HCT116 (cell line): ENCODE measurements around the gene MON2. TPM values are rescaled to one million over a fixed set of nuclear protein-coding genes. Genes with fewer than 3 reads are reported as not detected.

Source experiments
- ATAC-seq: fragments of 200-7000 bp; cut with Tn5 transposase; 2 replicates; pipeline ENCODE4 v1.9.1; 2020; ENCODE audit warnings: mild to moderate bottlenecking, moderate library complexity
- BruUV-seq: library from RNA; stranded (reverse); fragments of 400-500 nt; replicated peaks from 2 replicates; lab custom pipeline; 2021; lab: Mats Ljungman, UMichigan
- CTCF ChIA-PET: fragments of 300-600 bp; sonication (Branson Sonifier 250); formaldehyde crosslinking; loops from one replicate; lab custom pipeline; 2021; ENCODE audit warnings: antibody characterized with exemption; lab: Charles Lee
- POLR2A ChIA-PET: fragments of 300-600, 350-600 bp; sonication (Branson Sonifier 250); formaldehyde crosslinking; loops from one replicate; lab custom pipeline; 2021; ENCODE audit warnings: antibody characterized with exemption; lab: Charles Lee
- RAD21 ChIA-PET, 2 experiments: fragments of 300-600 bp; sonication (Branson Sonifier 250); formaldehyde crosslinking; loops; one replicate each; lab custom pipeline; 2023; ENCODE audit warnings: low total read pairs in 2 of 2; ENCODE audit not compliant: uncharacterized antibody in 2 of 2, unreplicated experiment in 2 of 2, low non-redundant PET in 1 of 2; lab: Charles Lee
- DNase-seq: peaks from one replicate; pipeline ENCODE4 v3.0.0-alpha.2; 2010; ENCODE audit warnings: low read depth, low spot score
- H2AFZ ChIP-seq: fragments of 200-600 bp; shearing (Covaris generic), sonication (generic); 2 replicates; pipeline ENCODE4 v1.6.1; 2017; ENCODE audit warnings: low read depth, mixed run types, mixed read lengths, antibody characterized with exemption, low read length; ENCODE audit not compliant: poor library complexity, severe bottlenecking
- H3K27ac ChIP-seq: 2 replicates; pipeline ENCODE4 v1.5.1; 2012; ENCODE audit warnings: low read depth, low read length
- H3K27me3 ChIP-seq: fragments of 200-600 bp; sonication (generic); 2 replicates; pipeline ENCODE4 v1.6.1; 2016; ENCODE audit warnings: mixed run types, low read length, mixed read lengths; ENCODE audit not compliant: insufficient read depth
- H3K36me3 ChIP-seq, 2 experiments: fragments of 200-500 bp in 1 of 2; fragments of 200-600 bp in 1 of 2; sonication (Bioruptor generic) in 1 of 2; sonication (generic) in 1 of 2; 2 replicates each; pipeline versions ENCODE4 v1.5.1 to v1.6.1; 2014 to 2016; ENCODE audit warnings: low read length in 2 of 2, inconsistent platforms in 1 of 2, mixed read lengths in 1 of 2, mixed run types in 1 of 2; ENCODE audit not compliant: insufficient read depth in 2 of 2, control insufficient read depth in 1 of 2
- H3K4me1 ChIP-seq, 2 experiments: fragments of 200-600 bp in 1 of 2; sonication (generic) in 1 of 2; 2 replicates each; pipeline versions ENCODE4 v1.5.1 to v1.6.1; 2012 to 2017; ENCODE audit warnings: low read length in 2 of 2, inconsistent platforms in 1 of 2, mild to moderate bottlenecking in 1 of 2, mixed read lengths in 1 of 2, mixed run types in 1 of 2, moderate library complexity in 1 of 2; ENCODE audit not compliant: insufficient read depth in 2 of 2, control insufficient read depth in 1 of 2
- H3K4me2 ChIP-seq: fragments of 200-600 bp; sonication (generic); 2 replicates; pipeline ENCODE4 v1.6.1; 2017; ENCODE audit warnings: mixed run types, low read length, mixed read lengths
- H3K4me3 ChIP-seq, 2 experiments: fragments of 200-600 bp in 1 of 2; sonication (generic) in 1 of 2; replicated peaks in 1 of 2; 2 replicates each; pipeline ENCODE4 v1.5.1; 2011 to 2016; ENCODE audit warnings: low read length in 2 of 2, control low read depth in 1 of 2, low read depth in 1 of 2, mild to moderate bottlenecking in 1 of 2, mixed read lengths in 1 of 2, mixed run types in 1 of 2
- H3K79me2 ChIP-seq: fragments of 200-600 bp; sonication (generic); 2 replicates; pipeline ENCODE4 v1.6.1; 2017; ENCODE audit warnings: mild to moderate bottlenecking, mixed run types, low read length, moderate library complexity, mixed read lengths; ENCODE audit not compliant: insufficient read depth
- H3K9ac ChIP-seq: fragments of 200-600 bp; sonication (generic); 2 replicates; pipeline ENCODE4 v1.6.1; 2016; ENCODE audit warnings: low read length, mixed read lengths
- H3K9me2 ChIP-seq: fragments of 200-600 bp; sonication (generic), shearing (Covaris generic); 2 replicates; pipeline ENCODE4 v1.6.1; 2017; ENCODE audit warnings: mixed run types, mild to moderate bottlenecking, moderate library complexity; ENCODE audit not compliant: insufficient read depth
- H3K9me3 ChIP-seq, 2 experiments: fragments of 200-500 bp in 1 of 2; fragments of 200-600 bp in 1 of 2; sonication (Bioruptor generic) in 1 of 2; sonication (generic) in 1 of 2; 2 replicates each; pipeline ENCODE4 v1.6.1; 2014 to 2017; ENCODE audit warnings: low read length in 2 of 2, mixed read lengths in 2 of 2, inconsistent platforms in 1 of 2, low read depth in 1 of 2, mild to moderate bottlenecking in 1 of 2, mixed run types in 1 of 2, moderate library complexity in 1 of 2; ENCODE audit not compliant: control insufficient read depth in 1 of 2, insufficient read depth in 1 of 2
- H4K20me1 ChIP-seq: fragments of 200-600 bp; sonication (generic), shearing (Covaris generic); 2 replicates; pipeline ENCODE4 v1.6.1; 2017; ENCODE audit warnings: mixed run types, mild to moderate bottlenecking, moderate library complexity; ENCODE audit not compliant: insufficient read depth
- ATF3 ChIP-seq: IDR thresholded peaks from 2 replicates; pipeline ENCODE4 v1.6.1; 2012
- CBX3 ChIP-seq: IDR thresholded peaks from 2 replicates; pipeline ENCODE4 v1.6.1; 2012; ENCODE audit warnings: low read depth
- CTCF ChIP-seq, 3 experiments: fragments of 200-600 bp in 1 of 3; sonication (generic) in 1 of 3; IDR thresholded peaks in 2 of 3; conservative IDR thresholded peaks in 1 of 3; 2 replicates each; pipeline ENCODE4 v1.5.1; 2012 to 2017; ENCODE audit warnings: low read depth in 2 of 3, low read length in 2 of 3, antibody characterized with exemption in 1 of 3, borderline replicate concordance in 1 of 3, control low read depth in 1 of 3, mild to moderate bottlenecking in 1 of 3, mixed read lengths in 1 of 3, mixed run types in 1 of 3, moderate library complexity in 1 of 3; ENCODE audit not compliant: insufficient read depth in 1 of 3
- EGR1 ChIP-seq: IDR thresholded peaks from 2 replicates; pipeline ENCODE4 v1.6.1; 2012; ENCODE audit warnings: low read depth
- ELF1 ChIP-seq: IDR thresholded peaks from 2 replicates; pipeline ENCODE4 v1.6.1; 2012; ENCODE audit warnings: low read depth, borderline replicate concordance
- EZH2 ChIP-seq: fragments of 200-600 bp; sonication (generic); IDR thresholded peaks from 2 replicates; pipeline ENCODE4 v1.6.1; 2017; ENCODE audit warnings: antibody characterized with exemption, mixed run types
- EZH2phosphoT487 ChIP-seq: fragments of 200-600 bp; IDR thresholded peaks from 2 replicates; pipeline ENCODE4 v1.6.1; 2018; ENCODE audit warnings: antibody characterized with exemption, borderline replicate concordance
- JUND ChIP-seq: IDR thresholded peaks from 2 replicates; pipeline ENCODE4 v1.6.1; 2012
- POLR2A ChIP-seq: IDR thresholded peaks from 2 replicates; pipeline ENCODE4 v1.7.0; 2011; ENCODE audit warnings: borderline replicate concordance; ENCODE audit not compliant: insufficient read depth, insufficient read length; ENCODE audit errors: extremely low read depth
- RAD21 ChIP-seq: IDR thresholded peaks from 2 replicates; pipeline ENCODE4 v1.6.1; 2012; ENCODE audit warnings: low read depth, mild to moderate bottlenecking
- SIN3A ChIP-seq: IDR thresholded peaks from 2 replicates; pipeline ENCODE4 v1.6.1; 2012; ENCODE audit warnings: low read depth
- TCF7L2 ChIP-seq: IDR thresholded peaks from 2 replicates; pipeline ENCODE4 v1.7.0; 2011; ENCODE audit warnings: borderline replicate concordance, inconsistent platforms; ENCODE audit not compliant: insufficient read depth, insufficient read length; ENCODE audit errors: extremely low read depth
- ZFX ChIP-seq: fragments of 450-650 bp; IDR thresholded peaks from 2 replicates; pipeline ENCODE4 v1.6.1; 2017
- ZNF274 ChIP-seq: fragments of 200-500 bp; sonication (Bioruptor generic); IDR thresholded peaks from 2 replicates; pipeline ENCODE4 v1.6.1; 2014; ENCODE audit warnings: mild to moderate bottlenecking, low read depth, low read length, inconsistent platforms
- intact Hi-C: fragments of 100-400 bp; cut with micrococcal nuclease; formaldehyde crosslinking; loops from 2 replicates; pipeline ENCODE4 v1.10.0; 2022
- total RNA-seq: library from RNA; stranded (reverse); gene quantifications from one replicate; pipeline ENCODE4 v1.2.1, GENCODE V29; 2021; ENCODE audit not compliant: unreplicated experiment
- TF ChIP-seq, protein P1 (sequence below): IDR thresholded peaks from 2 replicates; pipeline ENCODE4 v1.6.1; 2012

Gene MON2
- total RNA-seq, 1 experiment from 2014 or later, result 30.7 TPM

GRCh38 chr12:62629971-62630739 lies 163.5 kb downstream of the MON2 start:
- BruUV-seq, result no TSS peak
- ChIA-PET POLR2A (no interaction called here), RAD21 (no interaction called here), CTCF (no interaction called here)
- Histone ChIP-seq H3K4me1 (no peaks in the 10 kb centered on the region), H2AFZ (no peak overlapping the region), H3K36me3 (no peaks in the 10 kb centered on the region), H4K20me1 (no peaks in the 10 kb centered on the region), H3K9me3 (no peaks in the 10 kb centered on the region), H3K27ac (no peak overlapping the region), H3K27me3 (no peaks in the 10 kb centered on the region), H3K9me2 (no peaks in the 10 kb centered on the region), H3K4me3 (no peak overlapping the region), H3K9ac (no peak overlapping the region), H3K4me2 (no peak overlapping the region), H3K79me2 (no peaks in the 10 kb centered on the region)
- ATAC-seq, result no peak
- no peak for TF ChIP-seq POLR2A
- TF ChIP-seq CTCF (IDR thresholded peaks at IDR 0.05 in 2 of 3, conservative IDR thresholded peaks at IDR 0.05 in 1 of 3; ENCODE audit: borderline replicate concordance in 1 of 3, insufficient read depth in 1 of 3, low read depth in 2 of 3, low read length in 2 of 3), result no peak
- DNase-seq, result no peak
- intact Hi-C loops, result no loop called here

DNA sequence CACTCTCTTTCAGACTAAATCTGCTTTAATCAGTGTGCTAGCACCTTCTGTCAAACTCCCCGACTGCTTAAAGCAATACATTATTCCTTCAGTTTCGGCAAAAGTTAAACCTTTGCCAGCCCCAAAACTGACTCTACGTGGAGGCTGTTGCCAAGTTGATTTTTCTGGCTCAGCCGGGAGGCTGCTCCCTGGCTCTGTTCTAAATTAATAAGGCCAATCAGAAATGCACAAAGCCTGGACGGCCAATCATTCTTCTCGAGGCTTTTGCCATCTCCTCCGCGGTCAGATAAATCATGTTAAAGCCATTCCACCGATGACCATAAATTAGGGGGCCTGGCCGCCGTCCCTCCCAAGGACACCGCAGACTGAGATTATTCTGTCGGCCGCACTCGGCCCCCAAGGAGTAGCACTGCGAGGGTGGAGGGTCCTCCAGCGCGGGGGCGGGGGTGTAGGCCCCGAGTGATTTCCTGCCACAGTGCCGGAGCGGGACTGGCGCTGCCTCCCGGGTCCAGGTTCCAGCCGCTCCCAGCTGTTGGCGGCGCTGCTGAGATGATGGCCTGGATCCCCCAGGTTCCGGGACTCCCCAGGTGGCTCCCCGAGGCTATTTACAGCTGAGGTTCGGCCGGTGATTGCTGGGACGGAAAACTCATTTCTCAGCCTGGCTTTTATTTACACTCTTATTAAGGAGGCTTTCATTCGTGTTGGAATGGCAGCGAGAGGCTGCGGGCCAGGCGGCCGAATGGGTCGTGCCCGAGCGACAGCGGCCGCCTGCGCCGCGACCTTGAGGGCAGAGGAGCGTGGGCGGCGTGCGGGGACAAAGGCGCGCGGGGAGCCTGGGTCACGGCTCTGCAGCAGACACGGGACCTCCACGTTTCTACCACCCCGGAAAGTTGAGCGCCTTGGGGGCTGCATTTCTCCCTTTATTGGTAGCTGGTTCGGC lies 165.1 kb downstream of the MON2 start:
- no peaks in the 10 kb centered on the region for H3K9me3 ChIP-seq
- H3K4me2 ChIP-seq, result no peak overlapping the region
- no peaks in the 10 kb centered on the region for H3K27me3 ChIP-seq
- no peaks in the 10 kb centered on the region for H3K4me1 ChIP-seq
- ChIA-PET POLR2A (no interaction called here), CTCF (no interaction called here), RAD21 (no interaction called here)
- H3K4me3 ChIP-seq, result no peak overlapping the region
- H4K20me1 ChIP-seq, result no peaks in the 10 kb centered on the region
- intact Hi-C loops, result no loop called here
- H3K79me2 ChIP-seq, result no peaks in the 10 kb centered on the region
- no peak overlapping the region for H3K27ac ChIP-seq
- no peak overlapping the region for H3K9ac ChIP-seq
- DNase-seq (no peak), ATAC-seq (no peak)
- no TSS peak for BruUV-seq
- no peak overlapping the region for H2AFZ ChIP-seq
- H3K36me3 ChIP-seq, result no peaks in the 10 kb centered on the region
- H3K9me2 ChIP-seq, result no peaks in the 10 kb centered on the region
- no peak for TF ChIP-seq SIN3A
- TF ChIP-seq ELF1, result no peak
- TF ChIP-seq ZFX, result no peak
- TF ChIP-seq, protein P1, sequence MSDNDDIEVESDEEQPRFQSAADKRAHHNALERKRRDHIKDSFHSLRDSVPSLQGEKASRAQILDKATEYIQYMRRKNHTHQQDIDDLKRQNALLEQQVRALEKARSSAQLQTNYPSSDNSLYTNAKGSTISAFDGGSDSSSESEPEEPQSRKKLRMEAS, result no peak
- TF ChIP-seq ATF3, result no peak
- no peak for TF ChIP-seq EGR1
- no peak for TF ChIP-seq JUND
- no peak for TF ChIP-seq RAD21
- TF ChIP-seq ZNF274, result no peak
- no peak for TF ChIP-seq EZH2
- no peak for TF ChIP-seq TCF7L2
- TF ChIP-seq EZH2phosphoT487, result no peak
- TF ChIP-seq POLR2A, result no peak
- no peak for TF ChIP-seq CBX3
